ENCODE results near the gene NETO2. TPM values are rescaled to one million over a fixed set of nuclear protein-coding genes. Genes with fewer than 3 reads are reported as not detected.
A peak's percentile ranks its signal among the peaks of the same experiment; 100 is the strongest.
"Not testable (repeated sequence)": the region's sequence is repeated elsewhere in the genome, so short reads cannot be mapped to it uniquely, and the experiment has no call there.

The NETO2 gene
- total RNA-seq, 5 donors from 2014 or later (not counting 1 experiment from before 2014, with no cell fraction given) = 1.4 to 4.1 (median 2.1) TPM

DNA sequence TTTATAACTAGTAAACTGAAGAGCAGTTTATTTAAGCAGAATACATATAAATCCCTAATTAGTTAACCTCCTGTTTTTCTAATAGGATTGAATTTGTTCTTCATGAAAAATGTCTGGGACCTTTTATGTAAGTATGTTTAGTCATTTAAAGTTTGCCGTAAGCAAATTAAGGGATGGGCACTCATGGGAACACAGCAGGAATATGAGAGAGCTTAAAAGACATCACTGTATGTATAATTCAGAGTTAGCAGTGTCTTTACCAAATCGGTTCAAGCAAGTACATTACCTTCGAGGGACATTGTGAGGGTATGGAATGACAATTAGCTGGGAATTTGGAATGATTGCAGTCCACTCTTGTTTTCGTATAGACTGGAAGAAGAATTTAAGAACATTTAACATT is 17.7 kb upstream of the NETO2 start:
- ATAC-seq (replicated peaks in 1 of 4) (no peak), DNase-seq (no peak)
- Histone ChIP-seq H3K4me1 (ENCODE audit: control insufficient read depth in 1 of 2, extremely low read depth in 1 of 2, insufficient read depth in 2 of 2, low read length in 2 of 2) (no peaks in the 10 kb centered on the region), H3K36me3 (ENCODE audit: control insufficient read depth in 2 of 2, extremely low read depth in 1 of 2, insufficient read depth in 1 of 2, low read length in 1 of 2) (peaks cover 0 to 13% of the 10 kb centered on the region in 2 donors), H3K27me3 (replicated peaks in 1 of 2; ENCODE audit: control insufficient read depth in 2 of 2, extremely low read depth in 1 of 2, insufficient read depth in 2 of 2, low read length in 1 of 2) (no peaks in the 10 kb centered on the region), H3K9me3 (no peaks in the 10 kb centered on the region), H3K4me3 (ENCODE audit: control insufficient read depth in 1 of 2, extremely low read depth in 1 of 2, low read length in 1 of 2) (no peak overlapping the region), H3K27ac (ENCODE audit: low read length) (no peak overlapping the region)
- H3K4me1 Mint-ChIP-seq = no peaks in the 10 kb centered on the region
- no peaks in the 10 kb centered on the region for H3K27me3 Mint-ChIP-seq
- H3K36me3 Mint-ChIP-seq = peaks cover 28% of the 10 kb centered on the region
- CTCF ChIA-PET = interaction anchor here in 1 of 2 donors (1.0 to 1.6 kb wide), 2 partner anchors 18 to 19 kb away, joined by 3 read pairs; partner anchors contain the start of gene NETO2
- no peaks in the 10 kb centered on the region for H3K9me3 Mint-ChIP-seq
- WGBS (ENCODE audit: insufficient coverage) = no CpG with 5 or more reads among the region's 4 CpGs
- no peak overlapping the region for H3K27ac Mint-ChIP-seq
- POLR2A ChIA-PET = no interaction called here
- H3K4me3 Mint-ChIP-seq = no peak overlapping the region

DNA sequence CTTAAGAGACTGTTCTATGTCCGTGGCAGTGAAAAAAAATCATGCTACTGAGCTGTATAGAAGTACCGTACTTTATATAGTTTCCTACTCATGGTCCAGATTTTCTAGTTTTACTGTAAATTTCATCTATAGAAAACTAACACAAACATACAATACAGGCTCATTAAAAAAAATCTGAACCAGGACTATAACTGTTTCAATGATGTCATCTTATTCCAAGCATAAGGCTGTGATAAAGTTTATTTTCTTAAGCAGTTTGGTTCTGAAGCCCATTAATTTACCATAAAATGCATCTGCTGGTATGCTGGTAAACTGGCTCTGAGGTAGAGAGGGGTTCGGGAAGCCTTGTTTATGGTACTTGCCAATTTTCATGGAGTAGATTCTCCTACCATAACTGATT is 16.7 kb upstream of the NETO2 start:
- Histone ChIP-seq H3K27ac (ENCODE audit: low read length) (no peak overlapping the region), H3K27me3 (replicated peaks in 1 of 2; ENCODE audit: control insufficient read depth in 2 of 2, extremely low read depth in 1 of 2, insufficient read depth in 2 of 2, low read length in 1 of 2) (no peaks in the 10 kb centered on the region), H3K4me1 (ENCODE audit: control insufficient read depth in 1 of 2, extremely low read depth in 1 of 2, insufficient read depth in 2 of 2, low read length in 2 of 2) (no peaks in the 10 kb centered on the region), H3K9me3 (no peaks in the 10 kb centered on the region), H3K36me3 (ENCODE audit: control insufficient read depth in 2 of 2, extremely low read depth in 1 of 2, insufficient read depth in 1 of 2, low read length in 1 of 2) (peaks cover 0 to 13% of the 10 kb centered on the region in 2 donors), H3K4me3 (ENCODE audit: control insufficient read depth in 1 of 2, extremely low read depth in 1 of 2, low read length in 1 of 2) (no peak overlapping the region)
- Mint-ChIP-seq H3K4me3 (no peak overlapping the region), H3K36me3 (peaks cover 32% of the 10 kb centered on the region), H3K27ac (no peak overlapping the region), H3K27me3 (no peaks in the 10 kb centered on the region), H3K4me1 (no peaks in the 10 kb centered on the region), H3K9me3 (no peaks in the 10 kb centered on the region)
- ATAC-seq (replicated peaks in 1 of 4) (no peak), DNase-seq (no peak)
- ChIA-PET POLR2A (no interaction called here), CTCF (no interaction called here)
- WGBS (ENCODE audit: insufficient coverage) = no CpG with 5 or more reads among the region's 3 CpGs

DNA sequence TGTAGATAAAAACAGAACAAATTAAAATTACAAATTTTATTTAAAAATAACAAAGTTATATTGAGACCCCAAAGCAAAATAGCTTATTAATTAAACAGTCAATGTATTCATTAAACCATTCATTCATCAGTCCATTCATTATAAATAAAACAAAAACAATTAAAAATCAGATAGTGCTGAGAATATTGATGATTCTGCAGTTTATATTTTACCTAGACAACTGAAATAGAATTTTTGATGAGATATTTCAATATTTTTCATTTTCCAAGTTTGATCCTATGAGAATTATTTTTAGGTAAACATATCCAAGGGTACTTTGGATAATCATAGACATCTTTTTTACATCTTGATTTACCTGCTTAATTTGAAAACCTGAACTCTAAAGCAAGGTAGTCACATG is 15.2 kb upstream of the NETO2 start:
- Histone ChIP-seq H3K4me1 (ENCODE audit: control insufficient read depth in 1 of 2, extremely low read depth in 1 of 2, insufficient read depth in 2 of 2, low read length in 2 of 2) (no peaks in the 10 kb centered on the region), H3K36me3 (ENCODE audit: control insufficient read depth in 2 of 2, extremely low read depth in 1 of 2, insufficient read depth in 1 of 2, low read length in 1 of 2) (peaks cover 0 to 13% of the 10 kb centered on the region in 2 donors), H3K4me3 (ENCODE audit: control insufficient read depth in 1 of 2, extremely low read depth in 1 of 2, low read length in 1 of 2) (no peak overlapping the region), H3K9me3 (no peaks in the 10 kb centered on the region), H3K27ac (ENCODE audit: low read length) (no peak overlapping the region), H3K27me3 (replicated peaks in 1 of 2; ENCODE audit: control insufficient read depth in 2 of 2, extremely low read depth in 1 of 2, insufficient read depth in 2 of 2, low read length in 1 of 2) (no peaks in the 10 kb centered on the region)
- DNase-seq (no peak), ATAC-seq (replicated peaks in 1 of 4) (no peak)
- Mint-ChIP-seq H3K27me3 (no peaks in the 10 kb centered on the region), H3K4me1 (no peaks in the 10 kb centered on the region), H3K36me3 (peaks cover 40% of the 10 kb centered on the region), H3K4me3 (no peak overlapping the region), H3K27ac (no peak overlapping the region), H3K9me3 (no peaks in the 10 kb centered on the region)
- CTCF ChIA-PET = interaction anchor here in 1 of 2 donors (0.6 kb wide), 1 partner anchor 147 kb away, joined by 4 read pairs; no protein-coding TSS in a partner anchor
- POLR2A ChIA-PET = interaction anchor here in 1 of 2 donors (0.6 kb wide), 1 partner anchor 34 kb away, joined by 3 read pairs; no protein-coding TSS in a partner anchor

DNA sequence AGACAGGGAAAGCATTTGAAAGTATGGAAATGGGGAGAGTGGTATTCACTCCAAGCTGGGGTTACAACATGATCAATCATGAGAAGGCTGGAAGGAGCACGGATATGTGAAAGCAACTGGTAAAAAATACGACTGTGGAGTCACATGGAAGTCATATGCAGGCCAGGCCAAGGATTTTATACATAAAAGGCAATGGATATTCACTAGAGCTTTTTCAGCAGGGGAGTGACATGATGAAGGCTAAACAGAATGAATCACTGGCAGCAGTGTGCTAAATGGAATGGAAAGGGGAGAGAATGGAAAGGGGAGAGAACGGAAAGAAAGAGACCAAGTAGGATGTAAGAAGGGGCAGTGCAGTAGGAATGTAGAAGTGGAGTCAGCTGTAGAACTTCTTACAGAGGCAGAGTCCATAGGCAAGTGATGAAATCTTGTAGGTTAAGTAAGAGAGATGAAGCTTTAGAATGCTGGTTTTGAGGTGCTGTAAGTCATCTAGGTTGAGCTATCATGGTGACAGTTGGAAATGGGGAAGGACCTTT is 13.0 kb upstream of the NETO2 start:
- no peaks in the 10 kb centered on the region for H3K4me1 Mint-ChIP-seq
- H3K9me3 Mint-ChIP-seq = peaks cover 0 to 15% (median 13%) of the 10 kb centered on the region in 3 donors
- H3K27me3 Mint-ChIP-seq = no peaks in the 10 kb centered on the region
- H3K27ac Mint-ChIP-seq = peak overlapping the region in 1 of 2 donors; percentile 5
- peaks cover 0 to 17% of the 10 kb centered on the region in 2 donors for H3K36me3 ChIP-seq (ENCODE audit: control insufficient read depth in 2 of 2, extremely low read depth in 1 of 2, insufficient read depth in 1 of 2, low read length in 1 of 2)
- CTCF ChIA-PET = interaction anchor here in 1 of 2 donors (0.5 to 1.2 kb wide), 2 partner anchors 13 to 37 kb away, joined by 5 to 8 read pairs; partner anchors contain the start of gene NETO2
- H3K4me3 Mint-ChIP-seq = no peak overlapping the region
- H3K27ac ChIP-seq (ENCODE audit: low read length) = no peak overlapping the region
- 94% methylated on average over 3 of the region's 3 CpGs for WGBS (ENCODE audit: insufficient coverage)
- peaks cover 62% of the 10 kb centered on the region for H3K36me3 Mint-ChIP-seq
- peaks cover 4% of the 10 kb centered on the region for H3K9me3 ChIP-seq
- H3K27me3 ChIP-seq (replicated peaks in 1 of 2; ENCODE audit: control insufficient read depth in 2 of 2, extremely low read depth in 1 of 2, insufficient read depth in 2 of 2, low read length in 1 of 2) = no peaks in the 10 kb centered on the region
- POLR2A ChIA-PET = no interaction called here
- no peak overlapping the region for H3K4me3 ChIP-seq (ENCODE audit: control insufficient read depth in 1 of 2, extremely low read depth in 1 of 2, low read length in 1 of 2)
- no peak for ATAC-seq (replicated peaks in 1 of 4)
- no peak for DNase-seq
- no peaks in the 10 kb centered on the region for H3K4me1 ChIP-seq (ENCODE audit: control insufficient read depth in 1 of 2, extremely low read depth in 1 of 2, insufficient read depth in 2 of 2, low read length in 2 of 2)

DNA sequence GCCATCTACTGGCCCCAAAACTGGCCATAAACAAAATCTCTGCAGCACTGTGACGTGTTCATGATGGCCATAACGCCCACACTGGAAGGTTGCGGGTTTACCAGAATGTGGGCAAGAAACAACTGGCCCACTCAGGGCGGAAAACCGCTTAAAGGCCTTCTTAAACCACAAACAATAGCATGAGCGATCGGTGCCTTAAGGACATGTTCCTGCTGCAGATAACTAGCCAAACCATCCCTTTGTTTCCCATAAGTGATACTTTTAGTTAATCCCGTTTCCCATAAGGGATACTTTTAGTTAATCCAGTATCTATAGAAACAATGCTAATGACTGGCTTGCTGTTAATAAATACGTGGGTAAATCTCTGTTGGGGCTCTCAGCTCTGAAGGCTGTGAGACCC is 8.8 kb upstream of the NETO2 start:
- H3K36me3 ChIP-seq (ENCODE audit: control insufficient read depth in 2 of 2, extremely low read depth in 1 of 2, insufficient read depth in 1 of 2, low read length in 1 of 2) = peaks cover 0 to 12% of the 10 kb centered on the region in 2 donors
- H3K27ac ChIP-seq (ENCODE audit: low read length); ATAC-seq (replicated peaks in 1 of 4); H3K4me1 ChIP-seq (ENCODE audit: control insufficient read depth in 1 of 2, extremely low read depth in 1 of 2, insufficient read depth in 2 of 2, low read length in 2 of 2); H3K4me3 Mint-ChIP-seq; H3K9me3 ChIP-seq; CTCF ChIA-PET; H3K4me3 ChIP-seq (ENCODE audit: control insufficient read depth in 1 of 2, extremely low read depth in 1 of 2, low read length in 1 of 2); DNase-seq; H3K27ac Mint-ChIP-seq; H3K4me1 Mint-ChIP-seq; H3K27me3 Mint-ChIP-seq; H3K27me3 ChIP-seq (replicated peaks in 1 of 2; ENCODE audit: control insufficient read depth in 2 of 2, extremely low read depth in 1 of 2, insufficient read depth in 2 of 2, low read length in 1 of 2); POLR2A ChIA-PET: not testable (repeated sequence)
- Mint-ChIP-seq H3K9me3 (peaks cover 0 to 19% (median 14%) of the 10 kb centered on the region in 3 donors), H3K36me3 (peaks cover 49% of the 10 kb centered on the region)
- WGBS (ENCODE audit: insufficient coverage) = 96% methylated on average over 6 of the region's 9 CpGs

DNA sequence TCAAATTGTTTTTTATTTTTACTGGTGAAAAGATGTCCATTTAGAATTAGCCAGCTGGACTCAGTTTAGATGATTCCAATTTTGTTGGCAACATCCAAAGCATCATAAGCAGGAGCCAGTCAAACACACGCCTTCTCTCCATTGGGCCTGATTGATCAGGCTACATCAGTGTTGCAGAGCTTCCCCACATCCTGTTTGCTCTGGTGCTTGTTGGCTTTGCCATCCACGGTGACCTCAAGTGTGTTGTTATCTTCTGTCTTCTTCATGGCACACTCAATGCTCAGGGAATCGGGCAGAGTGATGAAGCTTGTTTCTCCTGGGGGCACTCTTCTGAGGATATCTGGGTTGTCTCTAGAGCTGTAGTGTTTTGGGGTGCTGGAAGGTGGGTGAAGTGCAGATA is 6.3 kb upstream of the NETO2 start:
- peaks cover 2 to 7% of the 10 kb centered on the region in 2 donors for H3K27me3 Mint-ChIP-seq

More for the DNA sequence above, 6.3 kb upstream of the NETO2 start:
- H3K4me1 ChIP-seq (ENCODE audit: control insufficient read depth in 1 of 2, extremely low read depth in 1 of 2, insufficient read depth in 2 of 2, low read length in 2 of 2) = no peaks in the 10 kb centered on the region
- H3K4me3 ChIP-seq (ENCODE audit: control insufficient read depth in 1 of 2, extremely low read depth in 1 of 2, low read length in 1 of 2) = no peak overlapping the region
- POLR2A ChIA-PET = no interaction called here
- 73% methylated on average over 1 of the region's 3 CpGs for WGBS (ENCODE audit: insufficient coverage)
- H3K9me3 Mint-ChIP-seq = peaks cover 0 to 19% (median 14%) of the 10 kb centered on the region in 3 donors
- no peak overlapping the region for H3K27ac Mint-ChIP-seq
- peaks cover 0 to 7% (median 6%) of the 10 kb centered on the region in 3 donors for H3K4me1 Mint-ChIP-seq
- CTCF ChIA-PET = interaction anchor here in 1 of 2 donors (0.5 kb wide), 1 partner anchor 168 kb away, joined by 3 read pairs; no protein-coding TSS in a partner anchor
- peaks cover 33% of the 10 kb centered on the region for H3K36me3 Mint-ChIP-seq
- H3K4me3 Mint-ChIP-seq = no peak overlapping the region
- peaks cover 3% of the 10 kb centered on the region in 2 experiments for H3K27me3 ChIP-seq (replicated peaks in 1 of 2; ENCODE audit: control insufficient read depth in 2 of 2, extremely low read depth in 1 of 2, insufficient read depth in 2 of 2, low read length in 1 of 2)
- H3K9me3 ChIP-seq = peaks cover 4% of the 10 kb centered on the region
- ATAC-seq (replicated peaks in 1 of 4) (peak in 2 of 4 experiments; percentile 35 to 60), DNase-seq (no peak)
- H3K27ac ChIP-seq (ENCODE audit: low read length) = no peak overlapping the region
- H3K36me3 ChIP-seq (ENCODE audit: control insufficient read depth in 2 of 2, extremely low read depth in 1 of 2, insufficient read depth in 1 of 2, low read length in 1 of 2) = peaks cover 0 to 4% of the 10 kb centered on the region in 2 donors

Data from T-cell (primary cell).